Prostate gland (tissue), 2 donors: Measurements from ENCODE around the gene ADAMTS2.

Experiments used
- CTCF ChIP-seq, 4 experiments: fragments of 200-600 bp in 2 of 4; fragments of 450-650 bp in 2 of 4; sonication (generic) in 2 of 4; IDR thresholded peaks; 1 replicate in 3 of 4; 2 replicates in 1 of 4; pipeline ENCODE4 v1.5.1; 2016 to 2019; ENCODE audit warnings: antibody characterized with exemption in 4 of 4, mild to moderate bottlenecking in 2 of 4, moderate library complexity in 2 of 4
- POLR2A ChIP-seq: fragments of 450-650 bp; IDR thresholded peaks from one replicate; pipeline ENCODE4 v1.6.1; 2016; ENCODE audit warnings: antibody characterized with exemption, mild to moderate bottlenecking
- POLR2AphosphoS5 ChIP-seq: sonication (generic); formaldehyde crosslinking; IDR thresholded peaks from one replicate; pipeline ENCODE4 v1.6.1; 2017; ENCODE audit warnings: antibody characterized with exemption

- no peak for TF ChIP-seq CTCF (IDR thresholded peaks at IDR 0.05)
- no peak for TF ChIP-seq POLR2AphosphoS5
- no peak for TF ChIP-seq POLR2A
Measured at GRCh38 chr5:179110528-179110927, 234.7 kb downstream of the ADAMTS2 start.
